HepG2 (cell line): ENCODE measurements around the gene TPSB2. TPM values are rescaled to one million over a fixed set of nuclear protein-coding genes. Genes with fewer than 3 reads are reported as not detected.

ENCODE experiments used
- IKZF1 ChIP-seq: fragments of 450-650 bp; IDR thresholded peaks from 2 replicates; pipeline ENCODE4 v1.7.1; 2016
- ZNF205 ChIP-seq: IDR thresholded peaks from 2 replicates; pipeline ENCODE4 v1.6.1; 2018; ENCODE audit warnings: missing biosample characterization, missing genetic modification reagents
- ZNF543 ChIP-seq: sonication (generic); formaldehyde crosslinking; IDR thresholded peaks from 2 replicates; pipeline ENCODE4 v1.4.0; 2020; ENCODE audit warnings: mild to moderate bottlenecking, missing genetic modification reagents
- ZNF790 ChIP-seq: sonication (generic); formaldehyde crosslinking; IDR thresholded peaks from 2 replicates; pipeline ENCODE4 v1.8.0; 2022; ENCODE audit warnings: missing genetic modification reagents, mild to moderate bottlenecking, borderline replicate concordance
- polyA plus RNA-seq, 8 experiments: library from polyadenylated mRNA; depleted of rRNA in 3 of 8; stranded (reverse) in 7 of 8; unstranded in 1 of 8; fragments of >200 nt; fragmentation: Illumina TruSeq in 4 of 8; extraction: Trizol in 4 of 8; gene quantifications; 2 replicates each; pipeline versions ENCODE4 v1.2.1 to v1.2.3, GENCODE V29; 2011 to 2016; ENCODE audit warnings: low read depth in 4 of 8, missing spikeins in 1 of 8, mixed read lengths in 1 of 8; ENCODE audit not compliant: insufficient read depth in 1 of 8
- total RNA-seq, 5 experiments: library from RNA; depleted of rRNA; stranded (reverse); fragments of >200 nt; fragmentation: Illumina TruSeq; extraction: Trizol; gene quantifications; 2 replicates each; pipeline ENCODE4 v1.2.3, GENCODE V29; 2016; ENCODE audit warnings: low read depth in 1 of 5
- TF ChIP-seq, protein P1 (sequence below): sonication (generic); formaldehyde crosslinking; IDR thresholded peaks from 2 replicates; pipeline ENCODE4 v1.4.0; 2020; ENCODE audit warnings: mild to moderate bottlenecking, missing genetic modification reagents
- TF ChIP-seq, protein P2 (sequence below): sonication (generic); formaldehyde crosslinking; IDR thresholded peaks from 2 replicates; pipeline ENCODE4 v1.5.1; 2020; ENCODE audit warnings: missing genetic modification reagents, mild to moderate bottlenecking, borderline replicate concordance

Gene TPSB2
- total and polyA plus RNA-seq, 2 of the 13 experiments (the other 11 are each of a cell fraction or from before 2014, with no cell fraction given): not detected

- TF ChIP-seq, protein P1, sequence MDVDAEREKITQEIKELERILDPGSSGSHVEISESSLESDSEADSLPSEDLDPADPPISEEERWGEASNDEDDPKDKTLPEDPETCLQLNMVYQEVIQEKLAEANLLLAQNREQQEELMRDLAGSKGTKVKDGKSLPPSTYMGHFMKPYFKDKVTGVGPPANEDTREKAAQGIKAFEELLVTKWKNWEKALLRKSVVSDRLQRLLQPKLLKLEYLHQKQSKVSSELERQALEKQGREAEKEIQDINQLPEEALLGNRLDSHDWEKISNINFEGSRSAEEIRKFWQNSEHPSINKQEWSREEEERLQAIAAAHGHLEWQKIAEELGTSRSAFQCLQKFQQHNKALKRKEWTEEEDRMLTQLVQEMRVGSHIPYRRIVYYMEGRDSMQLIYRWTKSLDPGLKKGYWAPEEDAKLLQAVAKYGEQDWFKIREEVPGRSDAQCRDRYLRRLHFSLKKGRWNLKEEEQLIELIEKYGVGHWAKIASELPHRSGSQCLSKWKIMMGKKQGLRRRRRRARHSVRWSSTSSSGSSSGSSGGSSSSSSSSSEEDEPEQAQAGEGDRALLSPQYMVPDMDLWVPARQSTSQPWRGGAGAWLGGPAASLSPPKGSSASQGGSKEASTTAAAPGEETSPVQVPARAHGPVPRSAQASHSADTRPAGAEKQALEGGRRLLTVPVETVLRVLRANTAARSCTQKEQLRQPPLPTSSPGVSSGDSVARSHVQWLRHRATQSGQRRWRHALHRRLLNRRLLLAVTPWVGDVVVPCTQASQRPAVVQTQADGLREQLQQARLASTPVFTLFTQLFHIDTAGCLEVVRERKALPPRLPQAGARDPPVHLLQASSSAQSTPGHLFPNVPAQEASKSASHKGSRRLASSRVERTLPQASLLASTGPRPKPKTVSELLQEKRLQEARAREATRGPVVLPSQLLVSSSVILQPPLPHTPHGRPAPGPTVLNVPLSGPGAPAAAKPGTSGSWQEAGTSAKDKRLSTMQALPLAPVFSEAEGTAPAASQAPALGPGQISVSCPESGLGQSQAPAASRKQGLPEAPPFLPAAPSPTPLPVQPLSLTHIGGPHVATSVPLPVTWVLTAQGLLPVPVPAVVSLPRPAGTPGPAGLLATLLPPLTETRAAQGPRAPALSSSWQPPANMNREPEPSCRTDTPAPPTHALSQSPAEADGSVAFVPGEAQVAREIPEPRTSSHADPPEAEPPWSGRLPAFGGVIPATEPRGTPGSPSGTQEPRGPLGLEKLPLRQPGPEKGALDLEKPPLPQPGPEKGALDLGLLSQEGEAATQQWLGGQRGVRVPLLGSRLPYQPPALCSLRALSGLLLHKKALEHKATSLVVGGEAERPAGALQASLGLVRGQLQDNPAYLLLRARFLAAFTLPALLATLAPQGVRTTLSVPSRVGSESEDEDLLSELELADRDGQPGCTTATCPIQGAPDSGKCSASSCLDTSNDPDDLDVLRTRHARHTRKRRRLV (CRISPR knock-in tag): no peak
- TF ChIP-seq, protein P2, sequence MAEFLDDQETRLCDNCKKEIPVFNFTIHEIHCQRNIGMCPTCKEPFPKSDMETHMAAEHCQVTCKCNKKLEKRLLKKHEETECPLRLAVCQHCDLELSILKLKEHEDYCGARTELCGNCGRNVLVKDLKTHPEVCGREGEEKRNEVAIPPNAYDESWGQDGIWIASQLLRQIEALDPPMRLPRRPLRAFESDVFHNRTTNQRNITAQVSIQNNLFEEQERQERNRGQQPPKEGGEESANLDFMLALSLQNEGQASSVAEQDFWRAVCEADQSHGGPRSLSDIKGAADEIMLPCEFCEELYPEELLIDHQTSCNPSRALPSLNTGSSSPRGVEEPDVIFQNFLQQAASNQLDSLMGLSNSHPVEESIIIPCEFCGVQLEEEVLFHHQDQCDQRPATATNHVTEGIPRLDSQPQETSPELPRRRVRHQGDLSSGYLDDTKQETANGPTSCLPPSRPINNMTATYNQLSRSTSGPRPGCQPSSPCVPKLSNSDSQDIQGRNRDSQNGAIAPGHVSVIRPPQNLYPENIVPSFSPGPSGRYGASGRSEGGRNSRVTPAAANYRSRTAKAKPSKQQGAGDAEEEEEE (CRISPR knock-in tag): no peak
- TF ChIP-seq ZNF790 (CRISPR knock-in tag) (no peak), ZNF205 (CRISPR knock-in tag) (no peak), ZNF543 (CRISPR knock-in tag) (no peak), IKZF1 (no peak)
Observed at GRCh38 chr16:1279081-1279944, 49.3 kb upstream of the TPSB2 start (continued).
